K562 (cell line): ENCODE data around the gene ADK. TPM values are rescaled to one million over a fixed set of nuclear protein-coding genes. Genes with fewer than 3 reads are reported as not detected.

ENCODE experiments used
- ASH1L ChIP-seq: fragments of 450-650 bp; IDR thresholded peaks from 2 replicates; pipeline ENCODE4 v1.6.1; 2018; ENCODE audit warnings: borderline replicate concordance, mild to moderate bottlenecking, low read depth; ENCODE audit not compliant: partially characterized antibody
- LARP7 ChIP-seq: fragments of 450-650 bp; IDR thresholded peaks from 2 replicates; pipeline ENCODE4 v1.6.1; 2016
- MIER1 ChIP-seq: fragments of 450-650 bp; IDR thresholded peaks from 2 replicates; pipeline ENCODE4 v1.6.1; 2016; ENCODE audit warnings: antibody characterized with exemption, mild to moderate bottlenecking, low read depth
- MTA1 ChIP-seq: fragments of 450-650 bp; IDR thresholded peaks from 2 replicates; pipeline ENCODE4 v1.6.1; 2017; ENCODE audit warnings: borderline replicate concordance
- NFIX ChIP-seq: fragments of 250-450 bp; sonication (Bioruptor Pico); IDR thresholded peaks from 2 replicates; pipeline ENCODE4 v1.4.0; 2020; ENCODE audit warnings: low read depth, mild to moderate bottlenecking, moderate library complexity
- SMARCC2 ChIP-seq: fragments of 450-650 bp; IDR thresholded peaks from 2 replicates; pipeline ENCODE4 v1.6.1; 2017; ENCODE audit warnings: antibody characterized with exemption, moderate library complexity, mild to moderate bottlenecking, low read depth
- TCF3 ChIP-seq: sonication (generic); formaldehyde crosslinking; IDR thresholded peaks from 2 replicates; pipeline ENCODE4 v1.4.0; 2020; ENCODE audit warnings: mild to moderate bottlenecking, missing genetic modification reagents
- ZBTB8A ChIP-seq: fragments of 450-650 bp; IDR thresholded peaks from 2 replicates; pipeline ENCODE4 v1.6.1; 2018; ENCODE audit warnings: mild to moderate bottlenecking, moderate library complexity; ENCODE audit not compliant: partially characterized antibody
- ZNF23 ChIP-seq: fragments of 250-450 bp; sonication (Bioruptor Pico); IDR thresholded peaks from 2 replicates; pipeline ENCODE4 v1.4.0; 2020; ENCODE audit warnings: mild to moderate bottlenecking
- ZNF584 ChIP-seq: fragments of 200-800 bp; sonication (Bioruptor generic); IDR thresholded peaks from 2 replicates; pipeline ENCODE4 v1.6.1; 2016; ENCODE audit warnings: low read depth, mild to moderate bottlenecking, missing genetic modification characterization, missing compliant biosample characterization
- ZNF764 ChIP-seq: fragments of 250-450 bp; sonication (Bioruptor Pico); IDR thresholded peaks from 2 replicates; pipeline ENCODE4 v1.4.0; 2020; ENCODE audit warnings: low read depth, mild to moderate bottlenecking, moderate library complexity
- ZSCAN32 ChIP-seq: fragments of 450-650 bp; formaldehyde crosslinking; IDR thresholded peaks from 2 replicates; pipeline ENCODE4 v1.4.0; 2020; ENCODE audit warnings: mild to moderate bottlenecking, moderate library complexity
- polyA plus RNA-seq, 8 experiments: library from polyadenylated mRNA; depleted of rRNA in 4 of 8; stranded (reverse) in 5 of 8; unstranded in 3 of 8; fragments of >200 nt; fragmentation: Nextera tagmentation in 2 of 8; fragmentation: Illumina TruSeq in 1 of 8; extraction: Ambion mirVana in 2 of 8; extraction: Trizol in 1 of 8; gene quantifications; 2 replicates each; pipeline versions ENCODE4 v1.2.1 to v1.2.3, GENCODE V29; 2011 to 2014; ENCODE audit warnings: inconsistent platforms in 1 of 8, missing spikeins in 1 of 8
- total RNA-seq, 7 experiments: library from RNA; depleted of rRNA in 6 of 7; stranded (reverse); fragments of >200 nt in 6 of 7; fragmentation: Illumina TruSeq in 2 of 7; extraction: Trizol in 2 of 7; gene quantifications; 2 replicates each; pipeline versions ENCODE4 v1.2.1 to v1.2.3, GENCODE V29; 2011 to 2021; ENCODE audit warnings: low replicate concordance in 1 of 7
- TF ChIP-seq, protein P1 (sequence below): fragments of 450-650 bp; formaldehyde crosslinking; IDR thresholded peaks from 2 replicates; pipeline ENCODE4 v1.4.0; 2020; ENCODE audit warnings: mild to moderate bottlenecking, moderate library complexity
- TF ChIP-seq, protein P2 (sequence below): sonication (generic); formaldehyde crosslinking; IDR thresholded peaks from 2 replicates; pipeline ENCODE4 v1.8.1; 2023; ENCODE audit warnings: missing genetic modification reagents, mild to moderate bottlenecking, borderline replicate concordance
- TF ChIP-seq, protein P3 (sequence below): fragments of 250-450 bp; sonication (Bioruptor Pico); IDR thresholded peaks from 2 replicates; pipeline ENCODE4 v1.5.0; 2021
- TF ChIP-seq, protein P4 (sequence below): IDR thresholded peaks from 2 replicates; pipeline ENCODE4 v1.6.1; 2012; ENCODE audit warnings: low read depth, low read length, improper control_type of control experiment, borderline replicate concordance
- TF ChIP-seq, protein P5 (sequence below): fragments of 450-650 bp; IDR thresholded peaks from 2 replicates; pipeline ENCODE4 v1.6.1; 2016; ENCODE audit warnings: low read depth, mild to moderate bottlenecking, moderate library complexity

The ADK gene
- total and polyA plus RNA-seq, 9 of the 15 experiments (the other 6 are each of a cell fraction or from before 2014, with no cell fraction given), result 54.2 to 97.8 (median 73.6) TPM

DNA sequence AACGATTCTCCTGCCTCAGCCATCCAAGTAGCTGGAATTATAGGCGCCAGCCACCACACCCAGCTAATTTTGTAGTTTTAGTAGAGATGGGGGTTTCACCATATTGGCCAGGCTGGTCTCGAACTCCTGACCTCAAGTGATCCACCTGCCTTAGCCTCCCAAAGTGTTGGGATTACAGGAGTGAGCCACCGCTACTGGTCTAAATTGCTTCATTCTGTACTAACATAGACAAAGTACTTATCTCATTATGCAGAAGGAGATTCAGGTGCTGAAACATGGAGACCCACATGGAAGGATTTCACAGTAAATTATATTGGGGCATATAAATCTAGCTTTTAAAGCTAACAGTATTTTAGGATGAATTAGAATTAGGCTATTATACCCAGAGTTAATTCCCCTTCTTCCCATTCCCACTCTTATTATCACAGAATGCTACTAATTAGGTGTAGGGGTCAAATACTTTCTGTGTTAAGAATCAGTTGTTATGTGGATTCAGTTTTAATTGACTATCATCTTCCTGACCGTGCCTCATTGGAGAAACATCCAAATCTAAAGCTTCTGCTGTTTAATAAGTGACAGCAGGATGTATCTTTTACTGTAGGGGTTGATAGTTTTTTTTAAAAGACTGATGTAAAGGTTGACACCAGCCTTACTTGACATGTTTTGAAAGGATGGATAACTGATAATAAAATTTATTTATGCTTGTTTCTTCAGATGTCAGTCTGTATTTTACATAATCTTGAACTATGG, 27.2 kb downstream of the ADK start (continued):
- TF ChIP-seq, protein P1, sequence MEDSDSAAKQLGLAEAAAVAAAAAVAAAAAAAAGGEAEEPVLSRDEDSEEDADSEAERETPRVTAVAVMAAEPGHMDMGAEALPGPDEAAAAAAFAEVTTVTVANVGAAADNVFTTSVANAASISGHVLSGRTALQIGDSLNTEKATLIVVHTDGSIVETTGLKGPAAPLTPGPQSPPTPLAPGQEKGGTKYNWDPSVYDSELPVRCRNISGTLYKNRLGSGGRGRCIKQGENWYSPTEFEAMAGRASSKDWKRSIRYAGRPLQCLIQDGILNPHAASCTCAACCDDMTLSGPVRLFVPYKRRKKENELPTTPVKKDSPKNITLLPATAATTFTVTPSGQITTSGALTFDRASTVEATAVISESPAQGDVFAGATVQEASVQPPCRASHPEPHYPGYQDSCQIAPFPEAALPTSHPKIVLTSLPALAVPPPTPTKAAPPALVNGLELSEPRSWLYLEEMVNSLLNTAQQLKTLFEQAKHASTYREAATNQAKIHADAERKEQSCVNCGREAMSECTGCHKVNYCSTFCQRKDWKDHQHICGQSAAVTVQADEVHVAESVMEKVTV (CRISPR knock-in tag), result no peak
- TF ChIP-seq MIER1 (no peak), MTA1 (0 out of 2 replicates have a peak, but pooled peaks have one; percentile 19), NFIX (CRISPR knock-in tag) (no peak), ZNF764 (CRISPR knock-in tag) (no peak), ZSCAN32 (CRISPR knock-in tag) (no peak), ZNF584 (CRISPR knock-in tag) (no peak), SMARCC2 (no peak), ZBTB8A (no peak), ZNF23 (CRISPR knock-in tag) (no peak), TCF3 (CRISPR knock-in tag) (0 out of 2 replicates have a peak, but pooled peaks have one; percentile 26), LARP7 (no peak), ASH1L (no peak)
- TF ChIP-seq, protein P2, sequence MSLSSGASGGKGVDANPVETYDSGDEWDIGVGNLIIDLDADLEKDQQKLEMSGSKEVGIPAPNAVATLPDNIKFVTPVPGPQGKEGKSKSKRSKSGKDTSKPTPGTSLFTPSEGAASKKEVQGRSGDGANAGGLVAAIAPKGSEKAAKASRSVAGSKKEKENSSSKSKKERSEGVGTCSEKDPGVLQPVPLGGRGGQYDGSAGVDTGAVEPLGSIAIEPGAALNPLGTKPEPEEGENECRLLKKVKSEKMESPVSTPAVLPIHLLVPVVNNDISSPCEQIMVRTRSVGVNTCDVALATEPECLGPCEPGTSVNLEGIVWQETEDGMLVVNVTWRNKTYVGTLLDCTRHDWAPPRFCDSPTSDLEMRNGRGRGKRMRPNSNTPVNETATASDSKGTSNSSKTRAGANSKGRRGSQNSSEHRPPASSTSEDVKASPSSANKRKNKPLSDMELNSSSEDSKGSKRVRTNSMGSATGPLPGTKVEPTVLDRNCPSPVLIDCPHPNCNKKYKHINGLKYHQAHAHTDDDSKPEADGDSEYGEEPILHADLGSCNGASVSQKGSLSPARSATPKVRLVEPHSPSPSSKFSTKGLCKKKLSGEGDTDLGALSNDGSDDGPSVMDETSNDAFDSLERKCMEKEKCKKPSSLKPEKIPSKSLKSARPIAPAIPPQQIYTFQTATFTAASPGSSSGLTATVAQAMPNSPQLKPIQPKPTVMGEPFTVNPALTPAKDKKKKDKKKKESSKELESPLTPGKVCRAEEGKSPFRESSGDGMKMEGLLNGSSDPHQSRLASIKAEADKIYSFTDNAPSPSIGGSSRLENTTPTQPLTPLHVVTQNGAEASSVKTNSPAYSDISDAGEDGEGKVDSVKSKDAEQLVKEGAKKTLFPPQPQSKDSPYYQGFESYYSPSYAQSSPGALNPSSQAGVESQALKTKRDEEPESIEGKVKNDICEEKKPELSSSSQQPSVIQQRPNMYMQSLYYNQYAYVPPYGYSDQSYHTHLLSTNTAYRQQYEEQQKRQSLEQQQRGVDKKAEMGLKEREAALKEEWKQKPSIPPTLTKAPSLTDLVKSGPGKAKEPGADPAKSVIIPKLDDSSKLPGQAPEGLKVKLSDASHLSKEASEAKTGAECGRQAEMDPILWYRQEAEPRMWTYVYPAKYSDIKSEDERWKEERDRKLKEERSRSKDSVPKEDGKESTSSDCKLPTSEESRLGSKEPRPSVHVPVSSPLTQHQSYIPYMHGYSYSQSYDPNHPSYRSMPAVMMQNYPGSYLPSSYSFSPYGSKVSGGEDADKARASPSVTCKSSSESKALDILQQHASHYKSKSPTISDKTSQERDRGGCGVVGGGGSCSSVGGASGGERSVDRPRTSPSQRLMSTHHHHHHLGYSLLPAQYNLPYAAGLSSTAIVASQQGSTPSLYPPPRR (CRISPR knock-in tag), result no peak
- TF ChIP-seq, protein P3, sequence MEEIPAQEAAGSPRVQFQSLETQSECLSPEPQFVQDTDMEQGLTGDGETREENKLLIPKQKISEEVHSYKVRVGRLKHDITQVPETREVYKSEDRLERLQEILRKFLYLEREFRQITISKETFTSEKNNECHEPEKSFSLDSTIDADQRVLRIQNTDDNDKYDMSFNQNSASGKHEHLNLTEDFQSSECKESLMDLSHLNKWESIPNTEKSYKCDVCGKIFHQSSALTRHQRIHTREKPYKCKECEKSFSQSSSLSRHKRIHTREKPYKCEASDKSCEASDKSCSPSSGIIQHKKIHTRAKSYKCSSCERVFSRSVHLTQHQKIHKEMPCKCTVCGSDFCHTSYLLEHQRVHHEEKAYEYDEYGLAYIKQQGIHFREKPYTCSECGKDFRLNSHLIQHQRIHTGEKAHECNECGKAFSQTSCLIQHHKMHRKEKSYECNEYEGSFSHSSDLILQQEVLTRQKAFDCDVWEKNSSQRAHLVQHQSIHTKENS (CRISPR knock-in tag), result 0 out of 2 replicates have a peak, but pooled peaks have one; percentile 56
- TF ChIP-seq, protein P4, sequence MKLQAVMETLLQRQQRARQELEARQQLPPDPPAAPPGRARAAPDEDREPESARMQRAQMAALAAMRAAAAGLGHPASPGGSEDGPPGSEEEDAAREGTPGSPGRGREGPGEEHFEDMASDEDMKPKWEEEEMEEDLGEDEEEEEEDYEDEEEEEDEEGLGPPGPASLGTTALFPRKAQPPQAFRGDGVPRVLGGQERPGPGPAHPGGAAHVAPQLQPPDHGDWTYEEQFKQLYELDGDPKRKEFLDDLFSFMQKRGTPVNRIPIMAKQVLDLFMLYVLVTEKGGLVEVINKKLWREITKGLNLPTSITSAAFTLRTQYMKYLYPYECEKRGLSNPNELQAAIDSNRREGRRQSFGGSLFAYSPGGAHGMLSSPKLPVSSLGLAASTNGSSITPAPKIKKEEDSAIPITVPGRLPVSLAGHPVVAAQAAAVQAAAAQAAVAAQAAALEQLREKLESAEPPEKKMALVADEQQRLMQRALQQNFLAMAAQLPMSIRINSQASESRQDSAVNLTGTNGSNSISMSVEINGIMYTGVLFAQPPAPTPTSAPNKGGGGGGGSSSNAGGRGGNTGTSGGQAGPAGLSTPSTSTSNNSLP, result 0 out of 2 replicates have a peak, but pooled peaks have one; percentile 31
- TF ChIP-seq, protein P5, sequence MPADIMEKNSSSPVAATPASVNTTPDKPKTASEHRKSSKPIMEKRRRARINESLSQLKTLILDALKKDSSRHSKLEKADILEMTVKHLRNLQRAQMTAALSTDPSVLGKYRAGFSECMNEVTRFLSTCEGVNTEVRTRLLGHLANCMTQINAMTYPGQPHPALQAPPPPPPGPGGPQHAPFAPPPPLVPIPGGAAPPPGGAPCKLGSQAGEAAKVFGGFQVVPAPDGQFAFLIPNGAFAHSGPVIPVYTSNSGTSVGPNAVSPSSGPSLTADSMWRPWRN, result no peak
